Measurements from ENCODE around the gene LMBRD1. TPM values are rescaled to one million over a fixed set of nuclear protein-coding genes. Genes with fewer than 3 reads are reported as not detected.

Gene LMBRD1
- total RNA-seq, 4 donors from 2014 or later = 35.5 to 89.8 (median 70.7) TPM

DNA sequence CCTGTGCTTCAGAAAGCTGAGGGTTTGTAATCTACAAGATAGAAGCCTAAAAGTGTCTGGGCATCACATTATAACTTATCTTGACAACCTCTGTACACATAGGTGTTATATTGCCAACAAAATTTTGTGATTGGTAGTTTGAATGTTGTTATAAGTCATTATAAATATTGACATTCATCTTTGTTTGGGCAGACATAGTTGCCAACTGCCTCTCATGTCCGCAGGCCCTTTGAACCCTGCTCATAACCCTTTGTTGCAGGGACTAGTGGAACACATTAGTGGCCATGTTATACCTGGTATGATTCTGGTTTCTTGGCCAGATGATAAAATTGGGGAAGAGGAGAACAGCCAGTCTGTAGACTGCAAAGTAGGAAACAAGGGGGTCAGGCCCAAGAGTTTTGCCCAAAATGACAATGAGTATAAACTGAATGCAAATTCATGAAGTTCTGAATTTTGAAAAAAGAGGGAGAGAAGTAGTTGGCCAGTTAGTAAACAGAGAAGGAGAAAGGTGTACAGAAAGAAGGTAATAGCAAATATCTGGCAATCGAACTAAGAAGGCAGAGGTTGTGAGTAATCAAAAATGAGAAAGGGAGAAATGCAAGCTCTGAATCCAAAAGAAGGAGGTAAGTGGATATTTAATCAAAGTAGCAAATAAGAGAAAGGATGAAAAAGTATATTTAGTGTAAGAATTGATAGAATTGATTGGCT is 21.6 kb upstream of the LMBRD1 start:
- no peaks in the 10 kb centered on the region for H3K36me3 ChIP-seq
- whole genome bisulfite sequencing, 2 donors (ENCODE audit: low coverage in 1 of 2) = 70 to 100% methylated on average over 1 to 2 of the region's 2 CpGs
- H3K27ac ChIP-seq = no peak overlapping the region
- intact Hi-C loops (cut with DNase I; ENCODE audit: low total_unique reads) = no loop called here
- in situ Hi-C loops (cut with MboI; ENCODE audit: low pct_ligation_motif_present in 1 of 4, low pct_unique_long_range_greater_than_20kb in 1 of 4, low sequenced_read_pairs in 3 of 4) = no loop called here
- peaks cover 0 to 7% (median 0%) of the 10 kb centered on the region in 4 donors for H3K4me1 ChIP-seq
- no peak for DNase-seq
- no peaks in the 10 kb centered on the region for H3K9me3 ChIP-seq
- no peak overlapping the region for H3K4me3 ChIP-seq
- TF ChIP-seq, protein P1, sequence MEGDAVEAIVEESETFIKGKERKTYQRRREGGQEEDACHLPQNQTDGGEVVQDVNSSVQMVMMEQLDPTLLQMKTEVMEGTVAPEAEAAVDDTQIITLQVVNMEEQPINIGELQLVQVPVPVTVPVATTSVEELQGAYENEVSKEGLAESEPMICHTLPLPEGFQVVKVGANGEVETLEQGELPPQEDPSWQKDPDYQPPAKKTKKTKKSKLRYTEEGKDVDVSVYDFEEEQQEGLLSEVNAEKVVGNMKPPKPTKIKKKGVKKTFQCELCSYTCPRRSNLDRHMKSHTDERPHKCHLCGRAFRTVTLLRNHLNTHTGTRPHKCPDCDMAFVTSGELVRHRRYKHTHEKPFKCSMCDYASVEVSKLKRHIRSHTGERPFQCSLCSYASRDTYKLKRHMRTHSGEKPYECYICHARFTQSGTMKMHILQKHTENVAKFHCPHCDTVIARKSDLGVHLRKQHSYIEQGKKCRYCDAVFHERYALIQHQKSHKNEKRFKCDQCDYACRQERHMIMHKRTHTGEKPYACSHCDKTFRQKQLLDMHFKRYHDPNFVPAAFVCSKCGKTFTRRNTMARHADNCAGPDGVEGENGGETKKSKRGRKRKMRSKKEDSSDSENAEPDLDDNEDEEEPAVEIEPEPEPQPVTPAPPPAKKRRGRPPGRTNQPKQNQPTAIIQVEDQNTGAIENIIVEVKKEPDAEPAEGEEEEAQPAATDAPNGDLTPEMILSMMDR (IDR thresholded peaks at IDR 0.05) = no peak
- TF ChIP-seq EP300 (IDR thresholded peaks at IDR 0.05; ENCODE audit: low read depth) (no peak), POLR2AphosphoS5 (IDR thresholded peaks at IDR 0.05) (no peak), POLR2A (IDR thresholded peaks at IDR 0.05) (no peak)
- H3K27me3 ChIP-seq = no peaks in the 10 kb centered on the region

DNA sequence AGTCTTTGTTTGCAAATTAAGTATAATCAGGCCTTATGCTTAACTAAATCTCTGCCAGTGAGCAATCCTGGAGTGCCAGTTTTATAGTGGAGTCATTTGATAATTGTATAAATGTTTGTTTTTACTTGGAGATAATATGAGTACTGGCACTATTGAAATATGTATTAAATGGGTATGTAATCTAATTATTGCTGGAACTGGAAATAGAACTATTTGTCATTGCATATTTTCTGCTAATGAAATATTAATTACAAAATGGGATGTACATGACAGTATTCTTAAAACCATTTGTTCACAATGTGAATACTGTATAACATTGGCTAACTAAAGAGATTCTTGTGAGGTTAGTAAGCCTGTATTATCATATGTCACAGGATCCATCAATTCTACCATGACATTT is 20.5 kb upstream of the LMBRD1 start:
- H3K36me3 ChIP-seq = no peaks in the 10 kb centered on the region
- intact Hi-C loops (cut with DNase I; ENCODE audit: low total_unique reads) (no loop called here), in situ Hi-C loops (cut with MboI; ENCODE audit: low pct_ligation_motif_present in 1 of 4, low pct_unique_long_range_greater_than_20kb in 1 of 4, low sequenced_read_pairs in 3 of 4) (no loop called here)
- no peak overlapping the region for H3K27ac ChIP-seq
- H3K9me3 ChIP-seq = no peaks in the 10 kb centered on the region
- peaks cover 0 to 12% (median 0%) of the 10 kb centered on the region in 4 donors for H3K4me1 ChIP-seq
- TF ChIP-seq, protein P1 (IDR thresholded peaks at IDR 0.05) = no peak
- TF ChIP-seq EP300 (IDR thresholded peaks at IDR 0.05; ENCODE audit: low read depth) (no peak), POLR2A (IDR thresholded peaks at IDR 0.05) (no peak), POLR2AphosphoS5 (IDR thresholded peaks at IDR 0.05) (no peak)
- no peak for DNase-seq
- no peaks in the 10 kb centered on the region for H3K27me3 ChIP-seq
- no peak overlapping the region for H3K4me3 ChIP-seq

DNA sequence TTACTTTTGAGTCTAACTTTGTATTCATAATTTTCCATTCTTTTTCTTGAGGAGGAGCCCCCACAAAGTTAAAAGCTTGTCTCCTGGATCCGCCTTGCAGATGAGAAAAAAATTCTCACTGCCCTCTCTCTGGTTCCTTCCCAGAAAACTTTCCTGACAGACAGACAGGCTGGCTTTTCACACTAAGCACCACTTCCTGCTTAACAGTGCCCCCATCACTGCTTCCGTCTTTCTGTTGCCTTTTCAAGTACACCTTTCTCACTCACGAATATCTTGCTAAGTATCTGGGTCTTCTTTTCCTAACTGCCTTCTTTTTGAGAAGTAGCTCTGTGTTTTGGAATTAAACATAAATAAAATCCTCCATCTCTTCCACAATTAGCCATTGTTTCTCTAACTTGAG is 19.8 kb upstream of the LMBRD1 start:
- TF ChIP-seq POLR2AphosphoS5 (IDR thresholded peaks at IDR 0.05) = no peak
- no peak for TF ChIP-seq POLR2A (IDR thresholded peaks at IDR 0.05)
- TF ChIP-seq, protein P1 (IDR thresholded peaks at IDR 0.05) = no peak
- TF ChIP-seq EP300 (IDR thresholded peaks at IDR 0.05; ENCODE audit: low read depth) = no peak
- WGBS, 2 donors (ENCODE audit: low coverage in 1 of 2) = 58 to 77% methylated on average over 3 of the region's 3 CpGs
- Histone ChIP-seq H3K4me3 (no peak overlapping the region), H3K36me3 (no peaks in the 10 kb centered on the region), H3K27ac (no peak overlapping the region), H3K9me3 (no peaks in the 10 kb centered on the region), H3K27me3 (no peaks in the 10 kb centered on the region), H3K4me1 (peaks cover 0 to 12% (median 0%) of the 10 kb centered on the region in 4 donors)
- in situ Hi-C loops (cut with MboI; ENCODE audit: low pct_ligation_motif_present in 1 of 4, low pct_unique_long_range_greater_than_20kb in 1 of 4, low sequenced_read_pairs in 3 of 4) (no loop called here), intact Hi-C loops (cut with DNase I; ENCODE audit: low total_unique reads) (no loop called here)
- DNase-seq = no peak

DNA sequence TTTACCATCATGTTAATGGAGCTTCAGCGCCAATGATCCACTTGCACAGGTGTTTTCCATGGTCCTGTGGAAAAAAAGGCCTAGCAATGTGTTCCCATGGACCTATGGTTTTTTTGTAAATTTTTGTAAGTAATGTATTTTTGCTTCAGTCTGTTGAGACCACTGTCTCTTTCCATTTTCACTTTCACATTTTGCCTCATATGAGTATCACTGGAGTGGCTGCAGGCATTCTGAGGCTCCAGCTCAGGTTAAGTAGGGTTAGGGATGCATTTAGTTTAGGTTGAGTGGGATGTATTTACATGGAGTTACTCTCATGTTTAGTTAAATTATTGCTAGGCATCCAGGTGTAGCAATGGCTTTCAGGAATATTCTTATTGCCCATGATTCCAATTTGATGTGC is 19.2 kb upstream of the LMBRD1 start:
- intact Hi-C loops (cut with DNase I; ENCODE audit: low total_unique reads) = no loop called here
- 84 to 87% methylated on average over 1 of the region's 1 CpG for WGBS, 2 donors (ENCODE audit: low coverage in 1 of 2)
- H3K4me3 ChIP-seq = no peak overlapping the region
- H3K4me1 ChIP-seq = peaks cover 0 to 12% (median 0%) of the 10 kb centered on the region in 4 donors
- in situ Hi-C loops (cut with MboI; ENCODE audit: low pct_ligation_motif_present in 1 of 4, low pct_unique_long_range_greater_than_20kb in 1 of 4, low sequenced_read_pairs in 3 of 4) = no loop called here
- no peaks in the 10 kb centered on the region for H3K9me3 ChIP-seq
- no peaks in the 10 kb centered on the region for H3K36me3 ChIP-seq
- TF ChIP-seq POLR2A (IDR thresholded peaks at IDR 0.05) (no peak), EP300 (IDR thresholded peaks at IDR 0.05; ENCODE audit: low read depth) (no peak), POLR2AphosphoS5 (IDR thresholded peaks at IDR 0.05) (no peak)
- TF ChIP-seq, protein P1 (IDR thresholded peaks at IDR 0.05) = no peak
- H3K27ac ChIP-seq = no peak overlapping the region
- no peaks in the 10 kb centered on the region for H3K27me3 ChIP-seq
- DNase-seq = no peak

All from transverse colon (tissue), 4 donors.